PC-3 (cell line): ENCODE data around the gene CYP4F2. TPM values are rescaled to one million over a fixed set of nuclear protein-coding genes. Genes with fewer than 3 reads are reported as not detected.

ENCODE experiments used
- ATAC-seq: fragments of 200-7000 bp; cut with Tn5 transposase; 2 replicates; pipeline ENCODE4 v1.9.1; 2020; ENCODE audit warnings: mild to moderate bottlenecking, moderate library complexity
- BruUV-seq: library from RNA; stranded (reverse); fragments of 400-500 nt; replicated peaks from 2 replicates; lab custom pipeline; 2021; lab: Mats Ljungman, UMichigan
- CTCF ChIA-PET: fragments of 300-600 bp; sonication (Branson Sonifier 250); formaldehyde crosslinking; loops from one replicate; lab custom pipeline; 2022; ENCODE audit warnings: antibody characterized with exemption; lab: Charles Lee
- POLR2A ChIA-PET: fragments of 300-600 bp; sonication (Branson Sonifier 250); formaldehyde crosslinking; loops from one replicate; lab custom pipeline; 2022; ENCODE audit warnings: antibody characterized with exemption; ENCODE audit not compliant: unreplicated experiment; lab: Charles Lee
- DNase-seq: peaks from one replicate; pipeline ENCODE4 v3.0.0-alpha.2; 2015
- H2AFZ ChIP-seq: fragments of 300-600 bp; sonication (generic); 2 replicates; pipeline ENCODE4 v1.6.0; 2016; ENCODE audit warnings: antibody characterized with exemption, low read length
- H3F3A ChIP-seq: fragments of 300-600 bp; sonication (generic); one replicate; pipeline ENCODE4 v1.6.0; 2017; ENCODE audit warnings: antibody characterized with exemption, low read length, control low read depth, mild to moderate bottlenecking; ENCODE audit not compliant: unreplicated experiment
- H3K27ac ChIP-seq: fragments of 300-600 bp; sonication (generic); 2 replicates; pipeline ENCODE4 v1.5.1; 2016; ENCODE audit warnings: mild to moderate bottlenecking, low read length
- H3K27me3 ChIP-seq: fragments of 300-600 bp; sonication (generic); 2 replicates; pipeline ENCODE4 v1.6.1; 2016; ENCODE audit warnings: low read length, mixed read lengths
- H3K36me3 ChIP-seq: fragments of 300-600 bp; sonication (generic); 2 replicates; pipeline ENCODE4 v1.6.1; 2016; ENCODE audit warnings: low read depth, mixed run types, low read length, mixed read lengths
- H3K4me1 ChIP-seq: fragments of 300-600 bp; sonication (generic); 2 replicates; pipeline ENCODE4 v1.5.1; 2016; ENCODE audit warnings: low read length; ENCODE audit not compliant: insufficient read depth
- H3K4me2 ChIP-seq: fragments of 300-600 bp; sonication (generic); 2 replicates; pipeline ENCODE4 v1.6.0; 2016; ENCODE audit warnings: low read length
- H3K4me3 ChIP-seq: fragments of 300-600 bp; sonication (generic); 2 replicates; pipeline ENCODE4 v1.5.1; 2016; ENCODE audit warnings: mild to moderate bottlenecking, low read length, mixed read lengths
- H3K79me2 ChIP-seq: fragments of 300-600 bp; sonication (generic); 2 replicates; pipeline ENCODE4 v1.6.1; 2017; ENCODE audit warnings: low read length, mixed read lengths
- H3K9ac ChIP-seq: fragments of 300-600 bp; sonication (generic); 2 replicates; pipeline ENCODE4 v1.6.0; 2016; ENCODE audit warnings: mild to moderate bottlenecking, low read length
- H3K9me2 ChIP-seq: fragments of 300-600 bp; sonication (generic); replicated peaks from 2 replicates; pipeline ENCODE4 v1.6.1; 2016; ENCODE audit warnings: mixed run types, low read length, mixed read lengths
- H3K9me3 ChIP-seq: fragments of 300-600 bp; sonication (generic); 2 replicates; pipeline ENCODE4 v1.6.1; 2016; ENCODE audit warnings: low read length, mixed read lengths
- H4K20me1 ChIP-seq: fragments of 300-600 bp; sonication (generic); 2 replicates; pipeline ENCODE4 v1.6.1; 2016; ENCODE audit warnings: low read length, mixed read lengths
- CTCF ChIP-seq: fragments of 300-600 bp; sonication (generic); conservative IDR thresholded peaks from 2 replicates; pipeline ENCODE4 v1.5.1; 2017; ENCODE audit warnings: antibody characterized with exemption, low read depth, mild to moderate bottlenecking, low read length
- EZH2 ChIP-seq: fragments of 300-600 bp; sonication (generic); IDR thresholded peaks from one replicate; pipeline ENCODE4 v1.6.1; 2017; ENCODE audit warnings: antibody characterized with exemption, mild to moderate bottlenecking, low read length; ENCODE audit not compliant: unreplicated experiment
- EZH2phosphoT487 ChIP-seq: fragments of 300-600 bp; sonication (generic); IDR thresholded peaks from 2 replicates; pipeline ENCODE4 v1.6.1; 2018; ENCODE audit warnings: mild to moderate bottlenecking, antibody characterized with exemption, low read length, borderline replicate concordance
- intact Hi-C: fragments of 100-400 bp; cut with micrococcal nuclease; formaldehyde crosslinking; loops from 2 replicates; pipeline ENCODE4 v1.9.0; 2023
- total RNA-seq: library from RNA; depleted of rRNA; stranded (reverse); fragments of >200 nt; gene quantifications from 2 replicates; pipeline ENCODE4 v1.2.3, GENCODE V29; 2014

Gene CYP4F2
- total RNA-seq, 1 experiment from 2014 or later: not detected

DNA sequence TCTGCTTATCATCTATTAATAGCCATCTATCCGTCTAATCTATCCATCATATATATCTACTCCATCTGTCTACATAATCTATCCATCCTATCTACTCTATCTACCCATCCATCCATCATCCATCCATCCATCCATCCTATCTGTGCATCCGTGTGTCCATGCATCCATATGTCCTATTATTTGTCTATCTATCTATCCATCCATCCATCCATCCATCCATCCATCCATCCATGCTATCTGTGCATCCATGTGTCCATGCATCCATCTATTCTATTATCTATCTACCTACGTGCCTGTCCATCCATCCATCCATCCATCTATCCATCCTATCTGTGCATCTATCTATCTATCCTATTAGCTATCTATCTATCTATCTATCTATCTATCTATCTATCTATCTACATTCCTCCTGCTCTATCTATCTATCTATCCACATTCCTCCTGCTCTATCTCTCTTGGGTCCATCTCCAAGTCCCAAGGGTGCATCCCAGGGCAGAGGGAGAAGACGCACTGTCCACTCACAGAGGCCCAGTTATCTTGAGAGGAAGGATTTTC lies 1.9 kb downstream of the CYP4F2 start:
- H3K4me2 ChIP-seq: no peak overlapping the region
- no TSS peak for BruUV-seq
- H2AFZ ChIP-seq: no peak overlapping the region
- intact Hi-C loops: no loop called here
- no peaks in the 10 kb centered on the region for H4K20me1 ChIP-seq
- H3K9ac ChIP-seq: no peak overlapping the region
- ChIA-PET CTCF (no interaction called here), POLR2A (no interaction called here)
- H3K4me1 ChIP-seq: no peaks in the 10 kb centered on the region
- ATAC-seq: no peak
- no peaks in the 10 kb centered on the region for H3K36me3 ChIP-seq
- H3K27me3 ChIP-seq: peaks cover 7% of the 10 kb centered on the region; the same call in 1 of the 2 replicates
- H3K4me3 ChIP-seq: no peak overlapping the region
- no peaks in the 10 kb centered on the region; the same call in 1 of the 2 replicates for H3K9me2 ChIP-seq
- no peaks in the 10 kb centered on the region for H3F3A ChIP-seq
- no peaks in the 10 kb centered on the region for H3K9me3 ChIP-seq
- H3K79me2 ChIP-seq: no peaks in the 10 kb centered on the region
- H3K27ac ChIP-seq: no peak overlapping the region
- no peak for DNase-seq
- TF ChIP-seq EZH2phosphoT487 (no peak), CTCF (no peak), EZH2 (no peak)

GRCh38 chr19:15894359-15894758 lies 3.5 kb downstream of the CYP4F2 start:
- ATAC-seq (no peak), DNase-seq (no peak)
- Histone ChIP-seq H3K9me3 (no peaks in the 10 kb centered on the region), H3K27ac (no peak overlapping the region), H3K4me3 (no peak overlapping the region), H3K4me2 (no peak overlapping the region), H3K27me3 (peaks cover 7% of the 10 kb centered on the region; the same call in 1 of the 2 replicates), H3K9me2 (no peaks in the 10 kb centered on the region; the same call in 1 of the 2 replicates), H3F3A (no peaks in the 10 kb centered on the region), H4K20me1 (no peaks in the 10 kb centered on the region), H3K4me1 (no peaks in the 10 kb centered on the region), H3K36me3 (no peaks in the 10 kb centered on the region), H3K79me2 (no peaks in the 10 kb centered on the region), H3K9ac (no peak overlapping the region), H2AFZ (no peak overlapping the region)
- intact Hi-C loops: no loop called here
- no TSS peak for BruUV-seq
- no peak for TF ChIP-seq EZH2phosphoT487
- no peak for TF ChIP-seq EZH2
- TF ChIP-seq CTCF: no peak
- ChIA-PET CTCF (no interaction called here), POLR2A (no interaction called here)

DNA sequence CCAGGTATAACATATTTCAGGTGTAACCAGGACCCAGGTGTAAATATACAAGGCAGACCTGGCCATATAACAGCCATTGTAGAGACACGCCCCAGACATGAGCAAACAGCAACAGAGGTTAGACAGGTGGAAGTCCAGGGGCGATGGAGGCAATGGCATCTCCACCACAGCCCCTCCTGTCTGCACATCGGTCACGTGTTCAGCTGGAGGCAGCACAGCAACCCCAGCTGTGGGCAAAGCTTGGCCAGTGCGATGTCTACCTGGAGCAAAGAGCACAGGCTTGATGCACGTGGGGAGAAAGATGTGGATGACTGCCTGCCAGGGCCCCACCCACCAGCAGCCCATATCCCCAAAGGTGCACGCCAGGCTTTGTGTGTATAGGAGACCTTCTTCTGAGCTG lies 4.4 kb downstream of the CYP4F2 start:
- intact Hi-C loops: no loop called here
- POLR2A ChIA-PET: no interaction called here
- H3K9me2 ChIP-seq: no peaks in the 10 kb centered on the region; the same call in 1 of the 2 replicates

More for the DNA sequence above, 4.4 kb downstream of the CYP4F2 start:
- Histone ChIP-seq H3K27ac (no peak overlapping the region), H3K4me1 (no peaks in the 10 kb centered on the region), H3K79me2 (no peaks in the 10 kb centered on the region), H3K4me3 (no peak overlapping the region), H3K4me2 (no peak overlapping the region), H3K27me3 (peaks cover 7% of the 10 kb centered on the region; the same call in 1 of the 2 replicates), H3K9me3 (no peaks in the 10 kb centered on the region), H4K20me1 (no peaks in the 10 kb centered on the region), H2AFZ (no peak overlapping the region), H3K36me3 (no peaks in the 10 kb centered on the region), H3K9ac (no peak overlapping the region), H3F3A (no peaks in the 10 kb centered on the region)
- no TSS peak for BruUV-seq
- no peak for ATAC-seq
- DNase-seq: no peak
- CTCF ChIA-PET: no interaction called here
- no peak for TF ChIP-seq CTCF
- no peak for TF ChIP-seq EZH2phosphoT487
- TF ChIP-seq EZH2: no peak
